T-cell (primary cell): Measurements from ENCODE around the gene SCAPER. TPM values are rescaled to one million over a fixed set of nuclear protein-coding genes. Genes with fewer than 3 reads are reported as not detected.
"Not testable (repeated sequence)": the region's sequence is repeated elsewhere in the genome, so short reads cannot be mapped to it uniquely, and the experiment has no call there.

Source experiments
- ATAC-seq, 4 experiments: fragments of 200-7000 bp in 3 of 4; fragments of 150-1000 bp in 1 of 4; cut with Tn5 transposase; replicated peaks in 1 of 4; 1 replicate in 3 of 4; 2 replicates in 1 of 4; pipeline ENCODE4 v1.10.0; 2021; ENCODE audit warnings: moderate library complexity in 3 of 4, mild to moderate bottlenecking in 2 of 4, moderate number of reproducible peaks in 1 of 4
- CTCF ChIA-PET, 2 donors: fragments of 300-600 bp; sonication (Branson Sonifier 250); formaldehyde crosslinking; loops; one replicate each; lab custom pipeline; 2022; ENCODE audit warnings: antibody characterized with exemption in 2 of 2; lab: Charles Lee
- POLR2A ChIA-PET, 2 donors: fragments of 300-600 bp; sonication (Branson Sonifier 250); formaldehyde crosslinking; loops; one replicate each; lab custom pipeline; 2022; ENCODE audit warnings: antibody characterized with exemption in 2 of 2; lab: Charles Lee
- DNase-seq, 35 experiments: peaks; one replicate each; pipeline versions ENCODE4 v3.0.0 to v3.0.0-alpha.2; 2013 to 2023
- H3K27ac ChIP-seq: one replicate; pipeline ENCODE4 v1.5.1; 2013; ENCODE audit warnings: low read length
- H3K27me3 ChIP-seq, 2 experiments: replicated peaks in 1 of 2; 1 replicate in 1 of 2; 2 replicates in 1 of 2; pipeline versions ENCODE4 v1.6.1 to v1.7.0; 2013; ENCODE audit warnings: low read length in 1 of 2, mixed read lengths in 1 of 2; ENCODE audit not compliant: control insufficient read depth in 2 of 2, insufficient read depth in 2 of 2; ENCODE audit errors: extremely low read depth in 1 of 2
- H3K36me3 ChIP-seq, 2 donors: 1 replicate in 1 of 2; 2 replicates in 1 of 2; pipeline versions ENCODE4 v1.6.1 to v1.7.0; 2013; ENCODE audit warnings: low read length in 1 of 2; ENCODE audit not compliant: control insufficient read depth in 2 of 2, insufficient read depth in 1 of 2; ENCODE audit errors: extremely low read depth in 1 of 2
- H3K4me1 ChIP-seq, 2 experiments: 1 replicate in 1 of 2; 2 replicates in 1 of 2; pipeline versions ENCODE4 v1.6.1 to v1.7.0; 2013; ENCODE audit warnings: low read length in 2 of 2, mixed read lengths in 1 of 2; ENCODE audit not compliant: insufficient read depth in 2 of 2, control insufficient read depth in 1 of 2; ENCODE audit errors: extremely low read depth in 1 of 2
- H3K4me3 ChIP-seq, 2 donors: 1 replicate in 1 of 2; 2 replicates in 1 of 2; pipeline versions ENCODE4 v1.5.1 to v1.7.0; 2013; ENCODE audit warnings: mild to moderate bottlenecking in 2 of 2, low read length in 1 of 2, moderate library complexity in 1 of 2; ENCODE audit not compliant: control insufficient read depth in 1 of 2; ENCODE audit errors: extremely low read depth in 1 of 2
- H3K9me3 ChIP-seq: 2 replicates; pipeline ENCODE4 v1.7.0; 2013
- H3K27ac Mint-ChIP-seq, 2 donors: one replicate each; pipeline ENCODE4 v1.8.0; 2020 to 2021; ENCODE audit warnings: mild to moderate bottlenecking in 2 of 2, mixed read lengths in 2 of 2
- H3K27me3 Mint-ChIP-seq, 2 donors: one replicate each; pipeline ENCODE4 v1.8.0; 2021 to 2022; ENCODE audit warnings: mixed read lengths in 2 of 2
- H3K36me3 Mint-ChIP-seq: one replicate; pipeline ENCODE4 v1.8.0; 2021; ENCODE audit warnings: mixed read lengths
- H3K4me1 Mint-ChIP-seq, 3 donors: one replicate each; pipeline ENCODE4 v1.8.0; 2020 to 2022; ENCODE audit warnings: mixed read lengths in 3 of 3, mild to moderate bottlenecking in 1 of 3
- H3K4me3 Mint-ChIP-seq, 3 donors: one replicate each; pipeline ENCODE4 v1.8.0; 2020 to 2022; ENCODE audit warnings: mild to moderate bottlenecking in 3 of 3, mixed read lengths in 3 of 3, moderate library complexity in 3 of 3
- H3K9me3 Mint-ChIP-seq, 3 donors: one replicate each; pipeline ENCODE4 v1.8.0; 2020 to 2022; ENCODE audit warnings: mixed read lengths in 3 of 3
- whole genome bisulfite sequencing: methylation state at CpG from one replicate; pipeline ENCODE4 v1.1.5; 2013; ENCODE audit warnings: missing lambda C conversion rate; ENCODE audit not compliant: insufficient coverage; 5-methylcytosine and 5-hydroxymethylcytosine counted together
- total RNA-seq, 35 experiments: library from RNA in 6 of 35; stranded (reverse) in 6 of 35; fragments of 120-200 nt in 1 of 35; gene quantifications; one replicate each; pipeline versions ENCODE4 v1.2.1 to v1.2.4 and lab custom pipeline; 2013 to 2026

The SCAPER gene
- total RNA-seq, 5 donors from 2014 or later (not counting 1 experiment from before 2014, with no cell fraction given) = 32.5 to 59.4 (median 44.1) TPM

DNA sequence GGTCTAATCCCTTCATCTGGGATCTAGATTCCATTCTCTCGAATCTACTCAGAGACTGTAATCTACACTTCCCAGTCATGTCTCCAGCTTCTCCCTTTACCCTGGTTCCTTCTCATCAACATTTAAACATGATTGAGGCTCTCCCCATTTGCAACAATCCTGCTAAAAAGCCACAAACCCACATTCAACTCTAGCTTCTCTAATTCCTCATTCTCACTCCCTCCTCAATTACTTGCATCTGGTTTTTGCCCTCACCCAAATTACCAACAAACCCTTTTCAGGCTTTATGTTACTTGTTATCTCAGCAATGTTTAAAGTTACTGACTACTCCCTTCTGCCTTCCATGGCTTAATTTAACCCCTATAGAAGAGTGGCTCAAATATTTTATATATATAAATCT is 605.4 kb downstream of the SCAPER start:
- peaks cover 0 to 9% of the 10 kb centered on the region in 2 experiments for H3K4me1 ChIP-seq
- H3K9me3 ChIP-seq = no peaks in the 10 kb centered on the region
- ATAC-seq = no peak
- ChIA-PET POLR2A (interaction anchor here in 1 of 2 donors (0.6 kb wide), 2 partner anchors 826 to 1140 kb away, joined by 3 read pairs; no protein-coding TSS in a partner anchor), CTCF (interaction anchor here in 1 of 2 donors (0.5 kb wide), 1 partner anchor 1177 kb away, joined by 3 read pairs; no protein-coding TSS in a partner anchor)
- no peak overlapping the region for H3K27ac ChIP-seq
- 100% methylated on average over 1 of the region's 1 CpG for WGBS
- no peaks in the 10 kb centered on the region for H3K27me3 Mint-ChIP-seq
- H3K9me3 Mint-ChIP-seq = no peaks in the 10 kb centered on the region
- no peak overlapping the region for H3K4me3 ChIP-seq
- H3K27ac Mint-ChIP-seq = no peak overlapping the region
- peaks cover 16 to 36% (median 28%) of the 10 kb centered on the region in 3 donors for H3K4me1 Mint-ChIP-seq
- no peak for DNase-seq
- no peaks in the 10 kb centered on the region for H3K36me3 ChIP-seq
- H3K27me3 ChIP-seq = no peaks in the 10 kb centered on the region
- no peak overlapping the region for H3K4me3 Mint-ChIP-seq
- no peaks in the 10 kb centered on the region for H3K36me3 Mint-ChIP-seq

GRCh38 chr15:76298986-76299385 is 606.2 kb downstream of the SCAPER start:
- ChIA-PET CTCF (interaction anchor here in 1 of 2 donors (0.5 kb wide), 1 partner anchor 1178 kb away, joined by 3 read pairs; no protein-coding TSS in a partner anchor), POLR2A (no interaction called here)
- no peak overlapping the region for H3K27ac Mint-ChIP-seq
- peaks cover 21 to 40% (median 33%) of the 10 kb centered on the region in 3 donors for H3K4me1 Mint-ChIP-seq
- H3K36me3 Mint-ChIP-seq = no peaks in the 10 kb centered on the region
- Histone ChIP-seq H3K27ac (no peak overlapping the region), H3K4me3 (no peak overlapping the region), H3K4me1 (peaks cover 0 to 9% of the 10 kb centered on the region in 2 experiments), H3K36me3 (no peaks in the 10 kb centered on the region), H3K9me3 (no peaks in the 10 kb centered on the region), H3K27me3 (no peaks in the 10 kb centered on the region)
- DNase-seq (no peak), ATAC-seq (no peak)
- no peaks in the 10 kb centered on the region for H3K9me3 Mint-ChIP-seq
- 93% methylated on average over 2 of the region's 3 CpGs for WGBS
- H3K27me3 Mint-ChIP-seq = no peaks in the 10 kb centered on the region
- no peak overlapping the region for H3K4me3 Mint-ChIP-seq

- H3K27me3 ChIP-seq, H3K4me1 ChIP-seq, DNase-seq, H3K27ac ChIP-seq, H3K4me3 ChIP-seq, CTCF ChIA-PET, H3K36me3 Mint-ChIP-seq, POLR2A ChIA-PET, H3K27ac Mint-ChIP-seq, H3K9me3 Mint-ChIP-seq, ATAC-seq, H3K9me3 ChIP-seq, H3K27me3 Mint-ChIP-seq, H3K4me3 Mint-ChIP-seq, H3K36me3 ChIP-seq: not testable (repeated sequence)
- peaks cover 28 to 41% (median 34%) of the 10 kb centered on the region in 3 donors for H3K4me1 Mint-ChIP-seq
- 100% methylated on average over 3 of the region's 4 CpGs for WGBS
These were observed 607.2 kb downstream of the SCAPER start for GRCh38 chr15:76297951-76298350.

Other genes starting within 250 kb of the SCAPER start
- 10 to 100 TPM; 20.5 to 26.7 (median 23.7) TPM for gene RCN2, start 26.4 kb upstream of the SCAPER start, total RNA-seq
- gene PSTPIP1, start 89.8 kb upstream of the SCAPER start, total RNA-seq = 100 to 1,000 TPM; 110 to 231 (median 180) TPM
- gene TSPAN3, start 165.8 kb upstream of the SCAPER start, total RNA-seq = 10 to 100 TPM; 12.7 to 26.3 (median 25.0) TPM